ENCODE results near the gene FGFBP1. TPM values are rescaled to one million over a fixed set of nuclear protein-coding genes. Genes with fewer than 3 reads are reported as not detected.

FGFBP1 gene
- total RNA-seq (not detected in 2 replicates), polyA plus RNA-seq (not detected in 2 replicates), polyA minus RNA-seq (not detected in 2 replicates), Bru-seq, nascent RNA (percentile 19 among the genes with signal in this experiment), BruChase-seq, experiment 1, labeled RNA remaining after a 6-hour chase (percentile 15 among the genes with signal in this experiment), BruChase-seq, experiment 2, labeled RNA remaining after a 2-hour chase (not detected)
- polyA plus RNA-seq (2011; cell fraction: cytosol; rRNA removed), result not detected in 2 replicates
- 0.13 TPM in 1 of 2 replicates, not detected in the other for polyA plus RNA-seq (2011; cell fraction: nucleus; rRNA removed)
- polyA plus RNA-seq (2012), result not detected in 2 replicates
- 1.9 TPM for polyA minus RNA-seq (2011; cell fraction: cytosol; rRNA and poly(A)+ RNA removed)
- polyA minus RNA-seq (2011; cell fraction: nucleus; rRNA and poly(A)+ RNA removed), result not detected in 2 replicates
- long read RNA-seq, result 0 reads

- POLR2A ChIA-PET, result no interaction called here
- no peaks in the 10 kb centered on the region for H3K36me3 ChIP-seq (ENCODE audit: control insufficient read depth in 2 of 2, extremely low read depth in 1 of 2, insufficient read depth in 2 of 2, low read length in 2 of 2)
- H3K9ac ChIP-seq (replicated peaks; ENCODE audit: extremely low read depth, insufficient read depth, low read length), result no peak within 1 kb of the TSS
- H3K27me3 ChIP-seq (ENCODE audit: control insufficient read depth in 2 of 2, insufficient read depth in 2 of 2, low read length in 2 of 2), result peaks cover 0 to 7% of the 10 kb centered on the region in 2 experiments
- CTCF ChIA-PET, result interaction anchor here (1.1 to 2.1 kb wide), 2 partner anchors 17 to 56 kb away, joined by 6 to 7 read pairs; no protein-coding TSS in a partner anchor
- no peaks in the 10 kb centered on the region for H3K9me3 ChIP-seq (replicated peaks; ENCODE audit: control insufficient read depth, insufficient read depth, low read length)
- H3K9me1 ChIP-seq (replicated peaks; ENCODE audit: control insufficient read depth, extremely low read depth, insufficient read depth, low read length), result no peaks in the 10 kb centered on the region
- no peak within 1 kb of the TSS for H2AFZ ChIP-seq (ENCODE audit: low read depth, low read length)
- H3K4me1 ChIP-seq (ENCODE audit: control insufficient read depth, extremely low read depth, insufficient read depth, low read length), result no peaks in the 10 kb centered on the region
- H4K20me1 ChIP-seq (replicated peaks; ENCODE audit: control insufficient read depth, extremely low read depth, insufficient read depth, low read length), result no peaks in the 10 kb centered on the region
- dilution Hi-C loops (cut with MboI; ENCODE audit: extremely low pct_ligation_motif_present, low sequenced_read_pairs) (no loop called here), intact Hi-C loops (cut with micrococcal nuclease) (no loop called here)
- FAIRE-seq (no peak), DNase-seq (ENCODE audit: low read depth, low spot score) (no peak)
- H3K4me3 ChIP-seq (replicated peaks in 1 of 3; ENCODE audit: insufficient read depth in 1 of 3, low read depth in 1 of 3, low read length in 3 of 3), result no peak within 1 kb of the TSS
- no peak for TF ChIP-seq EZH2 (IDR thresholded peaks at IDR 0.05; ENCODE audit: borderline replicate concordance, low read depth, low read length, severe bottlenecking)
- TF ChIP-seq POLR2AphosphoS5 (IDR thresholded peaks at IDR 0.05; ENCODE audit: insufficient read depth, low read depth, low read length), result no peak
- TF ChIP-seq FOS (IDR thresholded peaks at IDR 0.05; ENCODE audit: borderline replicate concordance, insufficient read depth, low read length), result no peak
- TF ChIP-seq GATA2 (IDR thresholded peaks at IDR 0.05; ENCODE audit: insufficient read depth, insufficient read length, low read depth, low read length), result no peak
- TF ChIP-seq, protein P1, sequence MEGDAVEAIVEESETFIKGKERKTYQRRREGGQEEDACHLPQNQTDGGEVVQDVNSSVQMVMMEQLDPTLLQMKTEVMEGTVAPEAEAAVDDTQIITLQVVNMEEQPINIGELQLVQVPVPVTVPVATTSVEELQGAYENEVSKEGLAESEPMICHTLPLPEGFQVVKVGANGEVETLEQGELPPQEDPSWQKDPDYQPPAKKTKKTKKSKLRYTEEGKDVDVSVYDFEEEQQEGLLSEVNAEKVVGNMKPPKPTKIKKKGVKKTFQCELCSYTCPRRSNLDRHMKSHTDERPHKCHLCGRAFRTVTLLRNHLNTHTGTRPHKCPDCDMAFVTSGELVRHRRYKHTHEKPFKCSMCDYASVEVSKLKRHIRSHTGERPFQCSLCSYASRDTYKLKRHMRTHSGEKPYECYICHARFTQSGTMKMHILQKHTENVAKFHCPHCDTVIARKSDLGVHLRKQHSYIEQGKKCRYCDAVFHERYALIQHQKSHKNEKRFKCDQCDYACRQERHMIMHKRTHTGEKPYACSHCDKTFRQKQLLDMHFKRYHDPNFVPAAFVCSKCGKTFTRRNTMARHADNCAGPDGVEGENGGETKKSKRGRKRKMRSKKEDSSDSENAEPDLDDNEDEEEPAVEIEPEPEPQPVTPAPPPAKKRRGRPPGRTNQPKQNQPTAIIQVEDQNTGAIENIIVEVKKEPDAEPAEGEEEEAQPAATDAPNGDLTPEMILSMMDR (IDR thresholded peaks at IDR 0.05; ENCODE audit: extremely low read depth in 1 of 2, insufficient read depth in 1 of 2, low read depth in 1 of 2, low read length in 2 of 2), result no peak
- TF ChIP-seq, protein P2, sequence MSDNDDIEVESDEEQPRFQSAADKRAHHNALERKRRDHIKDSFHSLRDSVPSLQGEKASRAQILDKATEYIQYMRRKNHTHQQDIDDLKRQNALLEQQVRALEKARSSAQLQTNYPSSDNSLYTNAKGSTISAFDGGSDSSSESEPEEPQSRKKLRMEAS (IDR thresholded peaks at IDR 0.05; ENCODE audit: insufficient read depth, insufficient read length), result no peak
- no peak for TF ChIP-seq JUN (IDR thresholded peaks at IDR 0.05; ENCODE audit: borderline replicate concordance, insufficient read depth, insufficient read length, low read depth)
- no peak for TF ChIP-seq POLR2A (IDR thresholded peaks at IDR 0.05; ENCODE audit: low read depth, low read length)
- H3K27ac ChIP-seq (ENCODE audit: insufficient read depth, low read depth, low read length), result no peak within 1 kb of the TSS
- H3K4me2 ChIP-seq (ENCODE audit: insufficient read depth, low read length), result no peak within 1 kb of the TSS
- no peaks in the 10 kb centered on the region for H3K79me2 ChIP-seq (ENCODE audit: control insufficient read depth, insufficient read depth, low read length)
- BruUV-seq (replicated peaks), result no TSS peak
Observed at GRCh38 chr4:15938640-15939039, at the start of gene FGFBP1. Gene FGFBP1, minus strand, starts transcription at chr4:15938740. Its CDS starts 2,108 bp downstream, at chr4:15936632.
